HFFc6 (cell line): ENCODE data around the gene TLCD3A. TPM values are rescaled to one million over a fixed set of nuclear protein-coding genes. Genes with fewer than 3 reads are reported as not detected.

Experiments used
- DNase-seq: peaks from one replicate; pipeline ENCODE4 v3.0.0-alpha.2; 2018
- H3K27ac Mint-ChIP-seq: 2 replicates; pipeline ENCODE4 v1.8.0; 2020; ENCODE audit warnings: mild to moderate bottlenecking, mixed read lengths
- H3K27me3 Mint-ChIP-seq: 2 replicates; pipeline ENCODE4 v1.8.0; 2021; ENCODE audit warnings: mild to moderate bottlenecking, moderate library complexity, mixed read lengths; ENCODE audit not compliant: insufficient read depth
- H3K36me3 Mint-ChIP-seq: 2 replicates; pipeline ENCODE4 v1.8.0; 2021; ENCODE audit warnings: low read depth, mixed read lengths
- H3K4me1 Mint-ChIP-seq: 2 replicates; pipeline ENCODE4 v1.8.0; 2020; ENCODE audit warnings: low read depth, mixed read lengths
- H3K4me3 Mint-ChIP-seq: 2 replicates; pipeline ENCODE4 v1.8.0; 2020; ENCODE audit warnings: mild to moderate bottlenecking, moderate library complexity, mixed read lengths
- H3K9me3 Mint-ChIP-seq: 2 replicates; pipeline ENCODE4 v1.8.0; 2020; ENCODE audit warnings: mild to moderate bottlenecking, mixed read lengths
- long read RNA-seq: library from polyadenylated mRNA; unstranded; transcript quantifications from one replicate; pipeline ENCODE4 v2.0.0, GENCODE V29; 2019
- total RNA-seq, 6 experiments: library from RNA; stranded (reverse); fragmentation: NEBNext Ultra II Directional; extraction: Animal tissue kit (Norgen Biotek cat#: 25700); gene quantifications; 2 replicates in 1 of 6; 3 replicates in 5 of 6; pipeline ENCODE4 v1.2.3, GENCODE V29; 2021
- TF ChIP-seq, protein P1 (sequence below): fragments of 200-600 bp; sonication (generic); IDR thresholded peaks from 2 replicates; pipeline ENCODE4 v1.5.0; 2021; ENCODE audit warnings: antibody characterized with exemption, mild to moderate bottlenecking

The TLCD3A gene
- 10 to 100 TPM; 28.2 to 35.8 (median 34.5) TPM for total RNA-seq
- long read RNA-seq, transcript FAM57A-202 (5 exons, 2,412 nt): major isoform, 21 of 46 reads
- long read RNA-seq, partial matches to known transcripts: 3 of 46 reads
- long read RNA-seq, other reads (novel, unspliced or antisense): 18 of 46 reads

DNA sequence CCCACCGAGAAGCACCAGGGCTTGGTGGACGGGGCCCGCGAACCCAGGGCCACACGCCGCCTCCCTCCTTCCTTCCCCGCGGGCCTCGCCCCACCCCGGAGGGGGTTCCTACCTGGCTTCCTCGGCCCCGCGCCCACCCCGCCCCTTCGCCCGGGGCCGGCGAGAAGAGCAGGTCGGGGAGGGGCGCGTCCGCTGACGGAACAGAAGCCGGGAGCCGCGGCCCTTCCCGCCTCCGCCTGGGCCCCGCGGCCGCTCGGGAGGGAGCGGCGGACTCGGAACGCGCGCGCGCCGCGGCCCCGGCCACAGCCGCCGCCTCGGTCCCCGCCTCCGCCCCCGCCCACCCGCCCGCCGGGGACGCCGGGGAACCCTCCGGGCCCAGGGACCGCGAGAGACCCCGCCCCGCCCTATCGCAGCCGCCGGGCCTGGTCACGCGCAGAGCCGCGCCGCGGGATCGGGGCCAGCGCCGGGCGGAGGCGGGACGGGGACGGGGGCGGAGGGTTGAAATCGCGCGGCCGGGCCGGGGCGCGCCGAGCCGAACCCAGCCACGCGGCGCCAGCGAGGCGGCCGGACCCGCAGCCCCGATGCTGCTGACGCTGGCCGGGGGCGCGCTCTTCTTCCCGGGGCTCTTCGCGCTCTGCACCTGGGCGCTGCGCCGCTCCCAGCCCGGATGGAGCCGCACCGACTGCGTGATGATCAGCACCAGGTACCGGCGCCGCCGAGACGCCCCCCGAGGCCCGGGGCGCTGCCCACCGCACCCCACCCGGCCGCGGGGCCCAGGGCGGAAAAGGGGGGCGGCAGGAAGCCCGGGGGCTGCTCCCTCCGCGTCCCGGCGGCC, at the start of gene TLCD3A:
TLCD3A (plus strand) TSS at position 530 of the 835 bp plus-strand sequence; CDS start at position 582, 52 bp downstream.
- Mint-ChIP-seq H3K27ac (peak within 1 kb of the TSS; percentile 86), H3K4me3 (peak within 1 kb of the TSS; percentile 97), H3K27me3 (no peaks in the 10 kb centered on the region; the same call in 1 of the 2 replicates), H3K36me3 (peaks cover 20% of the 10 kb centered on the region), H3K4me1 (peaks cover 23% of the 10 kb centered on the region), H3K9me3 (no peaks in the 10 kb centered on the region)
- TF ChIP-seq, protein P1, sequence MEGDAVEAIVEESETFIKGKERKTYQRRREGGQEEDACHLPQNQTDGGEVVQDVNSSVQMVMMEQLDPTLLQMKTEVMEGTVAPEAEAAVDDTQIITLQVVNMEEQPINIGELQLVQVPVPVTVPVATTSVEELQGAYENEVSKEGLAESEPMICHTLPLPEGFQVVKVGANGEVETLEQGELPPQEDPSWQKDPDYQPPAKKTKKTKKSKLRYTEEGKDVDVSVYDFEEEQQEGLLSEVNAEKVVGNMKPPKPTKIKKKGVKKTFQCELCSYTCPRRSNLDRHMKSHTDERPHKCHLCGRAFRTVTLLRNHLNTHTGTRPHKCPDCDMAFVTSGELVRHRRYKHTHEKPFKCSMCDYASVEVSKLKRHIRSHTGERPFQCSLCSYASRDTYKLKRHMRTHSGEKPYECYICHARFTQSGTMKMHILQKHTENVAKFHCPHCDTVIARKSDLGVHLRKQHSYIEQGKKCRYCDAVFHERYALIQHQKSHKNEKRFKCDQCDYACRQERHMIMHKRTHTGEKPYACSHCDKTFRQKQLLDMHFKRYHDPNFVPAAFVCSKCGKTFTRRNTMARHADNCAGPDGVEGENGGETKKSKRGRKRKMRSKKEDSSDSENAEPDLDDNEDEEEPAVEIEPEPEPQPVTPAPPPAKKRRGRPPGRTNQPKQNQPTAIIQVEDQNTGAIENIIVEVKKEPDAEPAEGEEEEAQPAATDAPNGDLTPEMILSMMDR: no peak
- peak; percentile 49 for DNase-seq

DNA sequence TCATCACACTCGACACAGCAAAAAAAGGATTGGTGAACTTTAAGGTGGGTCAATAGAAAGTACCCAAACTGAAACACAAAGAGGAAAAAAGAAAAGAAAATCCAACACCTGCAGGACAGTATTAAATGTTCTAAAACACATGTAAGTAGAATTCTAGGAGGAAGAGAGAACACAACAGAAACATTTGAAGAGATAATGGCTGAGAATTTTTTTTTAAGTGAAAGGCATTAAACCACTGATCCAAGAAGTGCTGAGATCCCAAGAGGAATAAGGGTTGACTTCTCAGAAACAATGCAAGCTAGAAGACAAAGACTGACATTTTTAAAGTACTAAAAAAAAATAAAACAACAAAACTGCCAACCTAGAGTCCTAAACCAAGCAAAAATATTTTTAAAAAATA, 49.4 kb upstream of the TLCD3A start:
- Mint-ChIP-seq H3K27me3 (no peaks in the 10 kb centered on the region), H3K36me3 (peaks cover 59% of the 10 kb centered on the region), H3K4me1 (peaks cover 48% of the 10 kb centered on the region), H3K27ac (peak overlapping the region; percentile 69), H3K9me3 (peaks cover 4% of the 10 kb centered on the region; the same call in 1 of the 2 replicates), H3K4me3 (no peak overlapping the region)
- no peak for DNase-seq
- TF ChIP-seq, protein P1: no peak

DNA sequence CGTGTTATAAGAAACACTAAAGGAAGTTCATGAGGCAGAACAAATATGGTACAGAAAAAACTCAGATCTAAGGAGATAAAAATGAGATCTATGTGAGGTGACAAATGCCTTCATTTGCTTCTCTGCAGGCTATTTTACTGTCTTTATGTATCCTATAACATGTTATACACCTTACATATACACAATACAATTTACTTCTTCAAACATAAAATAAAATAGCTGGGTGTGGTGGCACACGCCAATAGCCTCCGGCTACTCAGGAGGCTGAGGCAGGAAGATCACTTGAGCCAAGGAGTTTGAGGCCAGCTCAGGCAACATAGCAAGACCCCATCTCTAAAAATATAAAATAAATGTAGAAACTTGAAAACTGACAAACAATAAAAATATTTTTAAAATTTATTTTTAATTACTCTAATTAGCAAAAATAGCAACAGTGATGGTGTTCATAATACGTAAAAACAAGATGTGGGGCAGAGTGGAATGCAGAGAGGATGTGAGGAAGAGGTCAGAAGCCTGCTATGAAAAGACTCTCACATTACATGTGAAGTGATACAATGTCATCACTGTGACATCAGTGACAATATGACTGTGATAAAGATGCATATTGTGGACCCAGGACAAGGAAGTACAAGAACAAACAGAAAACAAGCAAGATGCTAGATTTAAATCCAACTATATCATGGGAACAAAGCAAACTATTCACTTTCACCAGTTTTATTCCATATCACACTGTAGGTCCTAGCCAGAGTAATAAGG, 48.7 kb upstream of the TLCD3A start:
- TF ChIP-seq, protein P1: no peak
- peak overlapping the region; percentile 2; the same call in 1 of the 2 replicates for H3K27ac Mint-ChIP-seq
- H3K27me3 Mint-ChIP-seq: no peaks in the 10 kb centered on the region; the same call in 1 of the 2 replicates
- no peak for DNase-seq
- peaks cover 4% of the 10 kb centered on the region; the same call in 1 of the 2 replicates for H3K9me3 Mint-ChIP-seq
- peaks cover 65% of the 10 kb centered on the region for H3K36me3 Mint-ChIP-seq
- no peak overlapping the region for H3K4me3 Mint-ChIP-seq
- H3K4me1 Mint-ChIP-seq: peaks cover 53% of the 10 kb centered on the region

DNA sequence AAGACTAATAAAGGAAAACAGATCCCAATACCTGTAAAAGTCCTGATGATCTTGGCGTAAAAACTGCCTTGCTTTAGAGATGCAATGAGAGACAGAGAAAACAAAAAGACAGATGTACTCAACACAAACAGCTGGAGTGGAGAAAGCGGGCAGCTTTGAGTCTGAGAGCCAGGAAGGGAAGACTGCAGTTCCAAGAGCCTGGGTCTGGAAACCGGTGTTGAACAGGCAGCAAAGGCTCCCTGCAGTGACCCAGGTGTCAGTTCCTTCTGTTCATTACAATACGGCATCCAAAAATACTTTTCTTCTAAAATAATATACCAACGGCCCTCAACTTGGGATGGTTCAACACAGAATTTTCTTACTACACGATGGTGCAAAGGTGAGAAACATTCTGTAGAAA, 47.4 kb upstream of the TLCD3A start:
- TF ChIP-seq, protein P1: no peak
- Mint-ChIP-seq H3K4me3 (no peak overlapping the region), H3K4me1 (peaks cover 50% of the 10 kb centered on the region), H3K27ac (no peak overlapping the region; the same call in 1 of the 2 replicates), H3K36me3 (peaks cover 62% of the 10 kb centered on the region), H3K27me3 (no peaks in the 10 kb centered on the region; the same call in 1 of the 2 replicates), H3K9me3 (peaks cover 4% of the 10 kb centered on the region; the same call in 1 of the 2 replicates)
- DNase-seq: no peak
